Neural progenitor cell (in vitro differentiated cells): Measurements from ENCODE around the gene LRRC75A.

Experiments used
- CTCF ChIP-seq: fragments of 200-600 bp; sonication (generic); IDR thresholded peaks from 2 replicates; pipeline ENCODE4 v1.5.1; 2017; ENCODE audit warnings: antibody characterized with exemption, mild to moderate bottlenecking
- EZH2 ChIP-seq: fragments of 200-600 bp; sonication (generic); IDR thresholded peaks from 2 replicates; pipeline ENCODE4 v1.6.1; 2017; ENCODE audit warnings: antibody characterized with exemption, mild to moderate bottlenecking, moderate library complexity

- no peak for TF ChIP-seq CTCF
- no peak for TF ChIP-seq EZH2
Measured at GRCh38 chr17:16462070-16462864, 29.7 kb downstream of the LRRC75A start.
